Measurements from ENCODE around the gene STX18.
"Not testable (repeated sequence)": the region's sequence is repeated elsewhere in the genome, so short reads cannot be mapped to it uniquely, and the experiment has no call there.

STX18 gene

DNA sequence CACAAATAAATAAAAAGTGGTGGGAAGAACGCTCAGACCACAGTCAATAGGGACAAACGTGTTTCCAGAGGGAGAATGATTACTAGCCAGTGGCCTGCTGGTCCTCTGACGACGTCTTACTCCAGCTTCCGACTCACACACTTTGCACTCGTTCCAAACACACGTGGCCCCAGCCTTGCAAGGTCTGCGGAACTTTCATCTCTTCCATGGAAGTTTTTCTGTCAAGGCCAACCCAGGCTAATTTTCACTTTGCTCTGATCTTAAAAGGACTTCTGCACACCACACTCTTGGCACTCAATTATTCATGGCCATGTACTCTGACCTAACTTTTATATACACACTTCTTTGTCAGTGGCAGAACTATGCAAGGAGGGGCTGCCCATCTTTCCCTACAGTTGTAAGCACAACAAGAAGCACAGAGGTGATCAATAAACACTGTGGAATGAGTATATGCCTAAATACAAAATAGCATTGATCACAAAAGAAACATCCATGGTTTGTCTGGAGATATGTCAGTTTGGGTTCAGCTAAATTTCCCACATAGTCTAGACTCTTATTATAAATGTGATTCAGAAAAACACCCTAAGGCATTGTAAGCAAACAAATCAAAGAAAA, 69.4 kb downstream of the STX18 start:
- TF ChIP-seq, protein P1, sequence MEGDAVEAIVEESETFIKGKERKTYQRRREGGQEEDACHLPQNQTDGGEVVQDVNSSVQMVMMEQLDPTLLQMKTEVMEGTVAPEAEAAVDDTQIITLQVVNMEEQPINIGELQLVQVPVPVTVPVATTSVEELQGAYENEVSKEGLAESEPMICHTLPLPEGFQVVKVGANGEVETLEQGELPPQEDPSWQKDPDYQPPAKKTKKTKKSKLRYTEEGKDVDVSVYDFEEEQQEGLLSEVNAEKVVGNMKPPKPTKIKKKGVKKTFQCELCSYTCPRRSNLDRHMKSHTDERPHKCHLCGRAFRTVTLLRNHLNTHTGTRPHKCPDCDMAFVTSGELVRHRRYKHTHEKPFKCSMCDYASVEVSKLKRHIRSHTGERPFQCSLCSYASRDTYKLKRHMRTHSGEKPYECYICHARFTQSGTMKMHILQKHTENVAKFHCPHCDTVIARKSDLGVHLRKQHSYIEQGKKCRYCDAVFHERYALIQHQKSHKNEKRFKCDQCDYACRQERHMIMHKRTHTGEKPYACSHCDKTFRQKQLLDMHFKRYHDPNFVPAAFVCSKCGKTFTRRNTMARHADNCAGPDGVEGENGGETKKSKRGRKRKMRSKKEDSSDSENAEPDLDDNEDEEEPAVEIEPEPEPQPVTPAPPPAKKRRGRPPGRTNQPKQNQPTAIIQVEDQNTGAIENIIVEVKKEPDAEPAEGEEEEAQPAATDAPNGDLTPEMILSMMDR (IDR thresholded peaks at IDR 0.05; ENCODE audit: control insufficient read depth, extremely low read depth, insufficient read depth), result no peak
- DNase-seq (ENCODE audit: low read depth), result no peak
- no peak overlapping the region for H3K4me3 ChIP-seq (ENCODE audit: low read depth, low read length)

DNA sequence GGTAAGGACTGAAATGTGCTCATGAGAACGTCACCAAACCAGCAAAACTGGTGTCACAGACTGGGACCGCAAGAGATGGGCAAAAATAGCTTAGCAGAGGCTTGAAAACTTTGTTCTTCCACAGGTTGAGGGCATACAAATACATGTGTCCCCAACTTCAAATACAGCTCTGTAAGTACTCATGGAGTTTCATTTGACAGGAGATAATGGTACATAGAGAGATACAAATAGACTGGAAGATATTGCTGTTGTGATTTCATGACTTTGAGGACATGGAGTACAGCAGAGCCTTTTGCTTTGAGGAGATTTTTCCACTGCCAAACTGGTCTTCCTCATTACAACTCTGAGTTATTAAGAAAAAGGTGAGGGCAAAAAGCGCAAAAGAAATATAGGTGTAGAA, 70.7 kb downstream of the STX18 start:
- TF ChIP-seq, protein P1 (IDR thresholded peaks at IDR 0.05; ENCODE audit: control insufficient read depth, extremely low read depth, insufficient read depth), result no peak
- no peak overlapping the region for H3K4me3 ChIP-seq (ENCODE audit: low read depth, low read length)
- DNase-seq (ENCODE audit: low read depth), result no peak

DNA sequence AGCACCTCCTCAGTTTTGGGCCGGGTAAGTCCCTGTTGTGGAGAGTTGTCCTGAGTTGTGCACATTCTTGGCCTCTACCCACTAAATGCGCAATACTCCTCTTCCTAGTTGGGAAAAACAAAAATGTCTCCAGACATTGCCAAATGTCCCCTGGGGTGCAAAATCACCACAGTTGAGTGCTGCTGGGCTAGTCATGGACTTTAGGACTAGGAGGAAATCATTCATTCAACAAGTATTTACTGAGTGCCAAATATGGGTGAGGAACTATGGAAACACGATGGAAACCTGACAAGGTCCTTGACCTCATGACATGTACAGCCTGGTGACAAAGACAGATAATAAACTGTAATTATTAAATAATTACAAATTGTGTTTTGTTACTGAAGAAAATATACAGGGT, 71.6 kb downstream of the STX18 start:
- TF ChIP-seq, protein P1 (IDR thresholded peaks at IDR 0.05; ENCODE audit: control insufficient read depth, extremely low read depth, insufficient read depth), result no peak
- DNase-seq (ENCODE audit: low read depth), result no peak
- H3K4me3 ChIP-seq (ENCODE audit: low read depth, low read length), result no peak overlapping the region

DNA sequence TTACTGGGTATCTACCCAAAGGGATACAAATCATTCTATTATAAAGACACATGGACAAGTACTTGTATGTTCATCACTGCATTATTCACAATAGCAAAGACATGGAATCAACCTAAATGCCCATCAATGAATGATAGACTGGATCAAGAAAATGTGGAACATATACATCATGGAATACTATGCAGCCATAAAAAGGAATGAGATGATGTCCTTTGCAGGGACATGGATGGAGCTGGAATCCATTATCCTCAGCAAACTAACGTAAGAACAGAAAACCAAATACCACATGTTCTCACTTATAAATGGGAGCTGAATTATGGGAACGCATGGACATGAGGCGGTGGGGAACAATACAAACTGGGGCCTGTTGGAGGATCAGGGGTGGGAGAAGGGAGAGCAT, 76.6 kb downstream of the STX18 start:
- not testable (repeated sequence) for DNase-seq (ENCODE audit: low read depth); H3K4me3 ChIP-seq (ENCODE audit: low read depth, low read length)

DNA sequence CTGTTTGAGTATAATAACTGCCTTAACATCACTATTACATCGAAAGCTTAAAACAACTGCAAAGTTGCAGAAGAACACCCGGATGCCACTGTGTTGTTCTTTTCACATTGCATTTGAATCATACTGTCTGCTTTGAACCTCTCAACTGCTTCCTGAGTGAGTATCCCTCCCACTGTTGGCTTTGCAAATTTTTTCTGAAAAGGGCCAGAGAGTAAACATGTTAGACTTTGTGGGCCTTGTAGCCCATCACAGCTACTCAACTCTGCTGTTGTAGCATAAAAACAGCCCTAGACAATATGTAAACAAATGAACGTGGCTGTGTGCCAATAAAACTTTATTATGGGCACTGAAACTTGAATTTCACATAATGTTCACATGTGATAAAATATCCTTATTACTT, 78.9 kb downstream of the STX18 start:
- no peak for DNase-seq (ENCODE audit: low read depth)
- H3K4me3 ChIP-seq (ENCODE audit: low read depth, low read length), result no peak overlapping the region
- TF ChIP-seq, protein P1 (IDR thresholded peaks at IDR 0.05; ENCODE audit: control insufficient read depth, extremely low read depth, insufficient read depth), result no peak

DNA sequence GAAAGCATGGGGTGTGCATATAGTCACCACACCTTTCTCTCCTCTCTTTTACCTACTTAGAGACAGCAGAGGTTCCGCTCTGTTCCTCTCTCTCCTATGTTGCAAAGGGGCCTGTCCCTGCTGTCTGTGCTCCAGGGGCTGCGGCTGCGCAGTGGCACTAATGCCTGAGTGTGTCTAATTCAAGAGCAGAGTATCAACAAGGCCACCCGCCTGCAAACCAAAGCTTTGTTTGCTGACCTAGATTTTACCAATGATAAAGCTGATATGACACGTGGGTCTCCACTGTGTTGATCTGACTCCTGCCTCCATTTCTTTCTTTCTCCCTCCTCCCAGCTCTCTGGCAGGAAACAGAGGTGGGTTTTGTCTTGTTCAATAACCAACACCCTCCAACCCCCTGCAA, 80.0 kb downstream of the STX18 start:
- H3K4me3 ChIP-seq (ENCODE audit: low read depth, low read length), result no peak overlapping the region
- TF ChIP-seq, protein P1 (IDR thresholded peaks at IDR 0.05; ENCODE audit: control insufficient read depth, extremely low read depth, insufficient read depth), result no peak
- DNase-seq (ENCODE audit: low read depth), result peak; percentile 46

DNA sequence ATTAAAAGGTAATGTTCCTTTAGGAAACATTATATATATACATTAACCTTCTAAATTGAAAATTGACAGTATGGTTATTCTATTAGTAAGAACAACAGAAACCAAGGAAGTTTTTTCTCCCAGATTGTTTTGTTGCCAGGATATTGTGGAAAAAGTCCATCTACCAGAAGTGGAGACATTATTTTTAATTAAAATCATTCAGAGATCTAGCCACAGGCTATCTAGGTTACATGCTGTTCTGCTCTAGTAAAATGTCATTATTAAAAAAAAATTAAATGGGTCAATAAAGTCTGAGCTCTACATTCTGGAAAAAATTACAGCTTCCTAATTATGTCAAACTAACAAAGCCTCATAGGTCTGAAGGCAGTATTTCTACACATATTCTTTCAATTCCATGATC, 80.7 kb downstream of the STX18 start:
- TF ChIP-seq, protein P1 (IDR thresholded peaks at IDR 0.05; ENCODE audit: control insufficient read depth, extremely low read depth, insufficient read depth), result no peak
- DNase-seq (ENCODE audit: low read depth), result no peak
- H3K4me3 ChIP-seq (ENCODE audit: low read depth, low read length), result no peak overlapping the region
